Activated naive CD8-positive, alpha-beta T cell (primary cell): ENCODE results near the gene SLC35A3.
A peak's percentile ranks its signal among the peaks of the same experiment; 100 is the strongest.
"Not testable (repeated sequence)": the region's sequence is repeated elsewhere in the genome, so short reads cannot be mapped to it uniquely, and the experiment has no call there.

Experiments used
- H3K27ac Mint-ChIP-seq: one replicate; pipeline ENCODE4 v1.8.0; 2021; ENCODE audit warnings: mixed read lengths
- H3K27me3 Mint-ChIP-seq: one replicate; pipeline ENCODE4 v1.8.0; 2021; ENCODE audit warnings: mixed read lengths
- H3K36me3 Mint-ChIP-seq: one replicate; pipeline ENCODE4 v1.8.0; 2021; ENCODE audit warnings: mixed read lengths
- H3K4me1 Mint-ChIP-seq: one replicate; pipeline ENCODE4 v1.8.0; 2021; ENCODE audit warnings: low read depth, mixed read lengths
- H3K4me3 Mint-ChIP-seq: one replicate; pipeline ENCODE4 v1.8.0; 2021; ENCODE audit warnings: mild to moderate bottlenecking, mixed read lengths
- H3K9me3 Mint-ChIP-seq: one replicate; pipeline ENCODE4 v1.8.0; 2021; ENCODE audit warnings: low read depth, mixed read lengths

The SLC35A3 gene

GRCh38 chr1:100036718-100037655, 67.2 kb downstream of the SLC35A3 start:
- no peaks in the 10 kb centered on the region for H3K27me3 Mint-ChIP-seq
- H3K9me3 Mint-ChIP-seq: no peaks in the 10 kb centered on the region
- H3K4me1 Mint-ChIP-seq: peaks cover 47% of the 10 kb centered on the region
- H3K27ac Mint-ChIP-seq: peak overlapping the region; percentile 97
- peak overlapping the region; percentile 94 for H3K4me3 Mint-ChIP-seq
- peaks cover 4% of the 10 kb centered on the region for H3K36me3 Mint-ChIP-seq

- H3K9me3 Mint-ChIP-seq: no peaks in the 10 kb centered on the region
- H3K36me3 Mint-ChIP-seq: peaks cover 4% of the 10 kb centered on the region
- peak overlapping the region; percentile 97 for H3K27ac Mint-ChIP-seq
- H3K4me3 Mint-ChIP-seq: peak overlapping the region; percentile 94
- peaks cover 53% of the 10 kb centered on the region for H3K4me1 Mint-ChIP-seq
- no peaks in the 10 kb centered on the region for H3K27me3 Mint-ChIP-seq
Observed at GRCh38 chr1:100037656-100037926, 67.8 kb downstream of the SLC35A3 start.

DNA sequence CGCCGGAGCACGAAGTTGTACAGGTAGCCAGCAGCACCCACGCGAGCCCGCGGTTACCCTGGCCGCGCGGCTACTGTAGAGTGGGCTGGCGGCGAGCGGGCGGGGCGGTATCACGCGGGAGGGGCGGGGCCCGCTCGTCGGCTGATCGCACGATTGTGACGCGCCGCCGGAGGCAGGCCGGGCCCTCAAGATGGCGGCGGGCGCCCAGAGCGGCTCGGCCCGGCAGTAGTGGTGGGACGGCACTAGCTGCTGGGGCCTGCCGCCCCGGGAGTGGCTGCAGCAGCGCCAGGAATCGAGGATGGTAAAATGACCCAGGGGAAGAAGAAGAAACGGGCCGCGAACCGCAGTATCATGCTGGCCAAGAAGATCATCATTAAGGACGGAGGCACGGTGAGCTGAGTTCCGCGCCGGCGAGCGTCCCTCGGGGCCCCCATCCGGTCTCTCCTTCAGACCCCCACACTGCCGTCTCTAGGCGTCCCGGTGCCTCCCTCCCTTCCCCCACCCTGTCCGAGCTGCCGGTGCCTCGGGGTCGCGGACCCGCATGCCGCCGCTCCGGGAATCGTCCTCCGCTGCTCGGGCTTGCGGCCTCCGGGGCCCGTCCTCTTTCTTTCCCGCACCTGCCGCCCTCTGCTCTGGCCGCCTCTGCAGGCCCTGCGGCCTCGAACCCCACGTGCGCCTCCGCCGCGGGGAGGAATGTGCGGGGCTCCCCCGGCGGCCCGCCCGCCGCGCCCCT, 68.3 kb downstream of the SLC35A3 start:
- Mint-ChIP-seq H3K9me3 (no peaks in the 10 kb centered on the region), H3K4me1 (peaks cover 58% of the 10 kb centered on the region), H3K4me3 (peak overlapping the region; percentile 94), H3K27ac (peak overlapping the region; percentile 100), H3K27me3 (no peaks in the 10 kb centered on the region), H3K36me3 (peaks cover 4% of the 10 kb centered on the region)

DNA sequence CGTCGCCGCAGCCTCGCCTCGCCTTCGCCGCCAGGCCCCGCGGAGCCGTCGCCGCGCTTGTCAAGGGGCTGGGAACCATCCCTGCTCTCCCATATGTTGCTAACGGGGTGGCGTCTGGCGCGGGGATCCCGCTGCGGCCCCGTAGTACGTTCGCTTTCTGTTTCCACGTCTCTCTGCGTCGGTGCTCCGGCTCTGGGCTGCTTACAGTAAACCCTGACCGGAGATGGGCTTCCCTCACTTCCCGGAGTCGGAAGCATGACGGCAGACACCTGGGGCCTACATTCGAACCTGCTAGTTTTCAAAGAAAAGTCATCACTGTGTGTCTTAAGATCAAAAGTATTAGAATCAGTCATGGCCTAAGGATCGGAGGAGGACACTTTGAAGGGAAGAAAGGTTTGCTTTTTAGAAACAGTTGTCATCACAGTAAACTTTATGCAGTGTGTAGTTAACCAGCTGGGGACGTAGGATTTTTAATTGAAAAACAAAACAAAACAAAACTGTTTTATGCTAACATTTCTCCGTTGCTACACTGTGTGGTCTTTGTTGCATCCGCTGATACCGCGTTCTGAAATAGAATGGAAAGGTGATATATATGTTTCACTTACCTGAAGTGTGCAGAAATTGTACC, 69.0 kb downstream of the SLC35A3 start:
- Mint-ChIP-seq H3K4me1 (peaks cover 62% of the 10 kb centered on the region), H3K27ac (peak overlapping the region; percentile 100), H3K9me3 (no peaks in the 10 kb centered on the region), H3K4me3 (peak overlapping the region; percentile 94), H3K36me3 (peaks cover 6% of the 10 kb centered on the region), H3K27me3 (no peaks in the 10 kb centered on the region)

DNA sequence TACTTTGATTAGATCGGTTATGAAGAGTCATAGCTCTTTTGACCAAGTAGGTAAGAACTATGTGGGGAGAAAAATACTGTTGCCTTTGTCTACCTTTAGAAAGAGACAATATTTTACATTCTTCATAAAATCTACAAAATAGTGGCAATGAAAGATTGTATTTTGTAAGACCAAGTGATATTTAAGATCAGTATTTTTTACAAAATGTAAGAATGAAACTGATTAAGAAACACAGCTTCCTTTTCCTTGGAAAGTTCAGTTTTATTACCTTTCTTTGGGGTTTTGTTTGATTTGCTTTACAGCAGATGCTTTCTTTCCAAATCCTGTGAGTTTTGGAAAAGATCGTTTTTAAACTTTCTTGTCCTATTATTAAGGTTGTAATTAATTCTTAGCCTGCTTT, 69.8 kb downstream of the SLC35A3 start:
- Mint-ChIP-seq H3K27ac (peak overlapping the region; percentile 100), H3K4me1 (peaks cover 69% of the 10 kb centered on the region), H3K4me3 (peak overlapping the region; percentile 94), H3K36me3 (peaks cover 11% of the 10 kb centered on the region), H3K9me3 (no peaks in the 10 kb centered on the region), H3K27me3 (no peaks in the 10 kb centered on the region)

- Mint-ChIP-seq H3K4me1 (peaks cover 82% of the 10 kb centered on the region), H3K9me3 (no peaks in the 10 kb centered on the region), H3K4me3 (peak overlapping the region; percentile 28), H3K36me3 (peaks cover 15% of the 10 kb centered on the region), H3K27me3 (no peaks in the 10 kb centered on the region), H3K27ac (no peak overlapping the region)
Observed at GRCh38 chr1:100045206-100045605, 75.4 kb downstream of the SLC35A3 start.

DNA sequence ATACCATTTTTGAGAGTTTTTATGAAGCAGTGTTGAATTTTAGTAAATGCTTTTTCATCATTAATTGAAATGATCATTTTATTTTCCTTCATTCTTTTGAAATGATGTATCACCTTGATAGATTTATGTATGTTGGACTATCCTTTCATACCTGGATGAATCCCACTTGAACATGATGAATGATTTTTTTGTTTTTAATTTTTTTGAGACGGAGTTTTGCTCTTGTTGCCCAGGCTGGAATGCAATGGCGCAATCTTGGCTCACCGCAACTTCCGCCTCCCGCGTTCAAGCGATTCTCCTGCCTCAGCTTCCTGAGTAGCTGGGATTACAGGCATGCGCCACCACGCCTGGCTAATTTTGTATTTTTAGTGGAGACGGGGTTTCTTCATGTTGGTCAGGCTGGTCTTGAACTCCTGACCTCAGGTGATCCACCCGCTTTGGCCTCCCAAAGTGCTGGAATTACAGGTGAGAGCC, 77.5 kb downstream of the SLC35A3 start:
- Mint-ChIP-seq H3K36me3 (peaks cover 15% of the 10 kb centered on the region), H3K4me3 (peak overlapping the region; percentile 64), H3K4me1 (peaks cover 73% of the 10 kb centered on the region), H3K27ac (peak overlapping the region; percentile 82)
- not testable (repeated sequence) for H3K9me3 Mint-ChIP-seq, H3K27me3 Mint-ChIP-seq

DNA sequence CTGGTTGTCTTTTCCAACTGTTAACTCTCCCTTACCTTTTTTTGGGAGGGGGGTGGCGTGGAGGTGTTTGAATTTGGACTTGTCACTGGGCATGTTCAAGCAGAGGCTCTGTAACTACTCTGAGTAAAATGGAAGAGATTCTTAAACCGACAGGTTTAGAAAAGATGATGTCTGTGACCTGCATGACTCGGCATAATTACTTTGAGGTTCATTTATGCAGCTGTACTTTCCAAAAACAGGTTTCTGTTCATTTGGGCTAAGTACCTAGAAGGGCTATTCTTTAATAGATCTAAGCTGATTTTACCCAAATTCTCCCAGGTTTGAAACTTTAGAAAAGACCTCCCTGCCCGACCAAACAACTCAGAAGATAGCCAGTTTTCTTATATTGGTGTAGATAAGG, 80.3 kb downstream of the SLC35A3 start:
- Mint-ChIP-seq H3K4me1 (peaks cover 60% of the 10 kb centered on the region), H3K4me3 (peak overlapping the region; percentile 48), H3K27ac (peak overlapping the region; percentile 81), H3K36me3 (peaks cover 7% of the 10 kb centered on the region), H3K27me3 (no peaks in the 10 kb centered on the region), H3K9me3 (no peaks in the 10 kb centered on the region)

- Mint-ChIP-seq H3K4me1 (peaks cover 58% of the 10 kb centered on the region), H3K36me3 (peaks cover 9% of the 10 kb centered on the region), H3K27ac (no peak overlapping the region), H3K9me3 (no peaks in the 10 kb centered on the region), H3K4me3 (no peak overlapping the region), H3K27me3 (no peaks in the 10 kb centered on the region)
Observed at GRCh38 chr1:100051401-100051800, 81.6 kb downstream of the SLC35A3 start.

DNA sequence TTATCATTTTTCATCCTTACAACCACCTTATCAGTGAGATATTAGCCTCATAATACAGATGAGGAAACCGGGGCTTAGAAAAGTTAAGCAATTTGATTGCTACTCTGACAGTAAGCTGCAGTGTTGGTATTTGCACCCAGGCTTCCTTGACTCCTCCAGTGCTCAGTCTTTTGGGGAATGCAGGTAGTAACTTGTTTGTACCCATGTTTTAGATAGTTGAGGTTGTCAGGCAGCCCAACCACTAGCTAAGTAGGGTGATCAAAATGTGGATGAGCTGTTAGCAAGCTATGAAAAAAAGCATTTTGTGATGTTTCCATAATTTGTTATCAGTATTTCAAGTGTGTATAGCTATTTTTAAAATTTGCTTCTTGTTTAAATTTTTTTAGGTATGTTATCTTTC, 82.1 kb downstream of the SLC35A3 start:
- Mint-ChIP-seq H3K27ac (peak overlapping the region; percentile 22), H3K9me3 (no peaks in the 10 kb centered on the region), H3K4me3 (no peak overlapping the region), H3K27me3 (no peaks in the 10 kb centered on the region), H3K4me1 (peaks cover 57% of the 10 kb centered on the region), H3K36me3 (peaks cover 9% of the 10 kb centered on the region)

DNA sequence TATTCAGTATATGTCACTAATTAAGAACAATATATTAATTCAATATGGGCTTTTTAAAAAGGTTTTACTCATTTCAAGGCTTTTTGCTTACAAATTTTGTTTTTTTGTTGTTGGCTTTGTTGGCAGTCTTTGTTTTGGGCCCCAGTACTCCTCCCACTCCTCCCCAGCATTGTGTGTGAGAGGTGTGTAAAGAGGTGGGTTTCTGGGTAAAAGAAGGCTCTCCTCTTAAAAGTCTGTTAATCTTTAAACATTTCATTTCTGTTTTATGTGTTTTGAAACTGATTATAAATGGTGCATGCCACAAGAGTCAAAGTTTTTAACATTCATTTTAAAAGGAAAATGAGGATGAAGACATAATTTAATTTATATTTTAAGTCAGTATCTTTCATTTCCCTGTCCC, 83.3 kb downstream of the SLC35A3 start:
- no peak overlapping the region for H3K27ac Mint-ChIP-seq
- H3K27me3 Mint-ChIP-seq: no peaks in the 10 kb centered on the region
- no peak overlapping the region for H3K4me3 Mint-ChIP-seq
- peaks cover 9% of the 10 kb centered on the region for H3K36me3 Mint-ChIP-seq
- no peaks in the 10 kb centered on the region for H3K9me3 Mint-ChIP-seq
- H3K4me1 Mint-ChIP-seq: peaks cover 51% of the 10 kb centered on the region

- no peaks in the 10 kb centered on the region for H3K27me3 Mint-ChIP-seq
- no peak overlapping the region for H3K4me3 Mint-ChIP-seq
- H3K9me3 Mint-ChIP-seq: no peaks in the 10 kb centered on the region
- H3K4me1 Mint-ChIP-seq: peaks cover 45% of the 10 kb centered on the region
- peak overlapping the region; percentile 54 for H3K27ac Mint-ChIP-seq
- peaks cover 6% of the 10 kb centered on the region for H3K36me3 Mint-ChIP-seq
Observed at GRCh38 chr1:100053727-100054126, 83.9 kb downstream of the SLC35A3 start.

- Mint-ChIP-seq H3K27ac (no peak overlapping the region), H3K27me3 (no peaks in the 10 kb centered on the region), H3K9me3 (no peaks in the 10 kb centered on the region), H3K4me1 (peaks cover 31% of the 10 kb centered on the region), H3K4me3 (no peak overlapping the region), H3K36me3 (no peaks in the 10 kb centered on the region)
Observed at GRCh38 chr1:100061681-100062080, 91.9 kb downstream of the SLC35A3 start.

- H3K4me1 Mint-ChIP-seq: peaks cover 23% of the 10 kb centered on the region
- H3K4me3 Mint-ChIP-seq: peak overlapping the region; percentile 20
- no peaks in the 10 kb centered on the region for H3K27me3 Mint-ChIP-seq
- no peaks in the 10 kb centered on the region for H3K9me3 Mint-ChIP-seq
- H3K36me3 Mint-ChIP-seq: peaks cover 3% of the 10 kb centered on the region
- H3K27ac Mint-ChIP-seq: peak overlapping the region; percentile 72
Observed at GRCh38 chr1:100065183-100065968, 95.6 kb downstream of the SLC35A3 start.
